ENCODE data around the gene RBM47.

DNA sequence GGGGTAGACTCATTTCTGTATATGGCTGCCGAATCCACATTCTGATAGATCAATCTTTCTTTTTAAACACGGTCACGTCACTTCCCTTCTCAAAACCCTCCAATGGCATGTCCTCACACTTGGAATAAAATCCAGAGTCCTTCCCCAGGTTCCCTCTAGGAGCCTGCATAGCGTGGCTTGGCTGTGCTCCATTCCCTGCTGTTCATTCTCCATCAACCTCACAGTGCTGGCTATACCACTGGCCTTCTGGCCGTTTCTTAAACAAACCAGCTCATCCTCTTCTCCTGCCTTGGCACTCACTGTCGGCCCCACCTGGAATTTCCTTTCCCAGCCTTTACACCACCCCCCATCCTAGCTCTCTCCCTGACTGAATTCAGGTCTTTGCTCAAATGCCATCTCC is 77.1 kb downstream of the RBM47 start:
- TF ChIP-seq CTCF (IDR thresholded peaks at IDR 0.05; ENCODE audit: insufficient read depth, low read length, poor library complexity, severe bottlenecking) (no peak), EZH2phosphoT487 (conservative IDR thresholded peaks at IDR 0.05; ENCODE audit: low read length) (no peak)
